ENCODE results near the gene ABHD5.

DNA sequence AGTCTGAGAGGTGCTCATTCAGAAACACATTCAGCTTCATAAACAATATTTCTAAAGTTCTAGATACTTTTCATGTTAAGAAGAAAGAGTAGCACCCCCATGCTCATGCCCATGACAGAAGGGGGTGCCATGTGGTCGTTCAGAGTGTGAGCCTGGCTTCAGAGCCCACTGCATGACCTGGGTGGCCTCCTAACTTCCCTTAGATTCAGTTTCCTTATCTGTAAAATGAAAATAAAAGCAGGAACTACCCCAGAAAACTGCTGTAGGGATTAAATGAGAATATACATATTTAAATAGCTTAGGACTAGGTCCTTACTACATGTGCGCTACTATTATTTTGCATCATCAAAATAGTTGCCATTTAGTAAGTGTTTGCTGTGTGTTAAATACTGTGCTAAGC, 69.2 kb downstream of the ABHD5 start:
- TF ChIP-seq, protein P1, sequence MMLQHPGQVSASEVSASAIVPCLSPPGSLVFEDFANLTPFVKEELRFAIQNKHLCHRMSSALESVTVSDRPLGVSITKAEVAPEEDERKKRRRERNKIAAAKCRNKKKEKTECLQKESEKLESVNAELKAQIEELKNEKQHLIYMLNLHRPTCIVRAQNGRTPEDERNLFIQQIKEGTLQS (IDR thresholded peaks at IDR 0.05; ENCODE audit: borderline replicate concordance, extremely low read depth, low read depth, low read length), result no peak
- no peak for TF ChIP-seq TAF1 (IDR thresholded peaks at IDR 0.05; ENCODE audit: borderline replicate concordance, low read depth, low read length)
- no peak for TF ChIP-seq EP300 (IDR thresholded peaks at IDR 0.05; ENCODE audit: borderline replicate concordance in 1 of 2, control insufficient read depth in 1 of 2, low read depth in 2 of 2, low read length in 2 of 2)
- no peak for TF ChIP-seq NFYB (IDR thresholded peaks at IDR 0.05; ENCODE audit: insufficient read depth, low read depth, low read length)
- TF ChIP-seq POLR2A (IDR thresholded peaks at IDR 0.05; ENCODE audit: low read depth, low read length), result no peak
- no peak for TF ChIP-seq CTCF (IDR thresholded peaks at IDR 0.05 in 2 of 3, conservative IDR thresholded peaks at IDR 0.05 in 1 of 3; ENCODE audit: control insufficient read depth in 2 of 3, extremely low read depth in 1 of 3, insufficient read depth in 1 of 3, low read depth in 3 of 3, low read length in 3 of 3)
- TF ChIP-seq, protein P2, sequence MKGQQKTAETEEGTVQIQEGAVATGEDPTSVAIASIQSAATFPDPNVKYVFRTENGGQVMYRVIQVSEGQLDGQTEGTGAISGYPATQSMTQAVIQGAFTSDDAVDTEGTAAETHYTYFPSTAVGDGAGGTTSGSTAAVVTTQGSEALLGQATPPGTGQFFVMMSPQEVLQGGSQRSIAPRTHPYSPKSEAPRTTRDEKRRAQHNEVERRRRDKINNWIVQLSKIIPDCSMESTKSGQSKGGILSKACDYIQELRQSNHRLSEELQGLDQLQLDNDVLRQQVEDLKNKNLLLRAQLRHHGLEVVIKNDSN (IDR thresholded peaks at IDR 0.05; ENCODE audit: borderline replicate concordance, extremely low read length, insufficient read depth, low read depth, low read length), result no peak
- no peak for TF ChIP-seq HCFC1 (IDR thresholded peaks at IDR 0.05; ENCODE audit: low read length)
- TF ChIP-seq EZH2 (IDR thresholded peaks at IDR 0.05; ENCODE audit: borderline replicate concordance, control insufficient read depth, low read depth, low read length), result no peak
- no peak for TF ChIP-seq SP1 (IDR thresholded peaks at IDR 0.05; ENCODE audit: low read depth, low read length)

All from GM12878 (cell line).